ENCODE results near the gene MACROD2. TPM values are rescaled to one million over a fixed set of nuclear protein-coding genes. Genes with fewer than 3 reads are reported as not detected.

The MACROD2 gene
- polyA plus RNA-seq, 1 donor from 2014 or later: 23.2 TPM

GRCh38 chr20:15098351-15098750, 1103.0 kb downstream of the MACROD2 start:
- Histone ChIP-seq H3K9me3 (ENCODE audit: low read length) (no peaks in the 10 kb centered on the region), H2AFZ (ENCODE audit: low read depth, low read length) (no peak overlapping the region), H3K9me2 (ENCODE audit: insufficient read depth, low read length) (no peaks in the 10 kb centered on the region), H3F3A (ENCODE audit: insufficient read depth, low read length, poor library complexity, severe bottlenecking) (no peaks in the 10 kb centered on the region), H3K4me2 (ENCODE audit: low read length) (no peak overlapping the region), H3K79me2 (replicated peaks; ENCODE audit: insufficient read depth, low read length) (no peaks in the 10 kb centered on the region), H3K27me3 (ENCODE audit: insufficient read depth, low read depth, low read length) (no peaks in the 10 kb centered on the region), H3K4me3 (ENCODE audit: low read length) (no peak overlapping the region), H3K9ac (ENCODE audit: low read length) (no peak overlapping the region), H3K27ac (ENCODE audit: low read length) (no peak overlapping the region), H3K36me3 (ENCODE audit: insufficient read depth, low read length) (no peaks in the 10 kb centered on the region), H4K20me1 (ENCODE audit: insufficient read depth) (no peaks in the 10 kb centered on the region)
- no peak for TF ChIP-seq TAF1 (IDR thresholded peaks at IDR 0.05; ENCODE audit: low read depth)
- no peak for TF ChIP-seq RAD21 (conservative IDR thresholded peaks at IDR 0.05)
- no peak for TF ChIP-seq EP300 (conservative IDR thresholded peaks at IDR 0.05; ENCODE audit: poor library complexity, severe bottlenecking)

- Histone ChIP-seq H3K9me3 (ENCODE audit: low read length) (no peaks in the 10 kb centered on the region), H3K4me2 (ENCODE audit: low read length) (no peak overlapping the region), H3K9ac (ENCODE audit: low read length) (no peak overlapping the region), H3K4me3 (ENCODE audit: low read length) (no peak overlapping the region), H2AFZ (ENCODE audit: low read depth, low read length) (no peak overlapping the region), H3K9me2 (ENCODE audit: insufficient read depth, low read length) (no peaks in the 10 kb centered on the region), H3F3A (ENCODE audit: insufficient read depth, low read length, poor library complexity, severe bottlenecking) (no peaks in the 10 kb centered on the region), H3K27me3 (ENCODE audit: insufficient read depth, low read depth, low read length) (no peaks in the 10 kb centered on the region), H4K20me1 (ENCODE audit: insufficient read depth) (no peaks in the 10 kb centered on the region), H3K79me2 (replicated peaks; ENCODE audit: insufficient read depth, low read length) (no peaks in the 10 kb centered on the region), H3K36me3 (ENCODE audit: insufficient read depth, low read length) (no peaks in the 10 kb centered on the region), H3K27ac (ENCODE audit: low read length) (no peak overlapping the region)
- TF ChIP-seq EP300 (conservative IDR thresholded peaks at IDR 0.05; ENCODE audit: poor library complexity, severe bottlenecking): no peak
- no peak for TF ChIP-seq REST (IDR thresholded peaks at IDR 0.05; ENCODE audit: borderline replicate concordance)
- no peak for TF ChIP-seq EZH2 (IDR thresholded peaks at IDR 0.05; ENCODE audit: borderline replicate concordance, insufficient read depth, low read length, poor library complexity, severe bottlenecking)
- TF ChIP-seq CTCF (IDR thresholded peaks at IDR 0.05; ENCODE audit: poor library complexity, severe bottlenecking): no peak
- TF ChIP-seq TAF1 (IDR thresholded peaks at IDR 0.05; ENCODE audit: low read depth): no peak
- TF ChIP-seq SMC3 (conservative IDR thresholded peaks at IDR 0.05; ENCODE audit: poor library complexity): no peak
- no peak for TF ChIP-seq RAD21 (conservative IDR thresholded peaks at IDR 0.05)
- TF ChIP-seq MXI1 (conservative IDR thresholded peaks at IDR 0.05; ENCODE audit: poor library complexity, severe bottlenecking): no peak
- no peak for TF ChIP-seq POLR2AphosphoS5 (IDR thresholded peaks at IDR 0.05)
Measured at GRCh38 chr20:15099130-15099529, 1103.8 kb downstream of the MACROD2 start.
